Measurements from ENCODE around the gene NRXN2.

- TF ChIP-seq CTCF (IDR thresholded peaks at IDR 0.05; ENCODE audit: insufficient read depth, low read depth, low read length) (no peak), EZH2 (IDR thresholded peaks at IDR 0.05; ENCODE audit: insufficient read depth, low read length) (no peak)
These were observed 8.3 kb downstream of the NRXN2 start for GRCh38 chr11:64714666-64715065.

All from astrocyte (in vitro differentiated cells and primary cell).